ENCODE measurements around the gene CCDC88C. TPM values are rescaled to one million over a fixed set of nuclear protein-coding genes. Genes with fewer than 3 reads are reported as not detected.

Gene CCDC88C
- total and polyA plus RNA-seq, 2 donors (not counting 3 experiments of a cell fraction or from before 2014, with no cell fraction given) = 11.4 to 52.1 TPM

DNA sequence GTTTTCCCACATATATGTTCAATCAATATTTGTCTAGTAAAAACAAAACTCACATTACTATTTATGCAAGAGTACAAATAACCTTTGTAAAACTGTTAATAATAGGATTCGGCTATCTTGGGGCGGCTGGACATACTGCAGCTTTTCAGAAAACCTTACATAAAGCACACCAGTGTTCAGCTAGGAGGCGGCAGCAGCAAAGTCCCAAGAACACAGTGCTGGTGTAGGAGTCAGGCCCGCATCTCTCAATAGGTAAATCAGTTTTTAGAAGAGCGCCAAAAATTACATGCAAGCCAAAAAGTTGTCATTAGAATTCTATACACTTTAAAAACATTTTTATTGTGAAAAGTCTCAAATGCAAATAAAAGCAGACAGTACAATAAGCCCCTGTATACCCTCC is 37.5 kb downstream of the CCDC88C start:
- ChIA-PET POLR2A (no interaction called here), CTCF (no interaction called here)
- no peaks in the 10 kb centered on the region for H3K79me2 ChIP-seq (ENCODE audit: control insufficient read depth, insufficient read depth, low read length)
- no peak overlapping the region for H3K4me2 ChIP-seq (ENCODE audit: insufficient read depth, low read length)
- H3K9ac ChIP-seq (replicated peaks; ENCODE audit: extremely low read depth, insufficient read depth, low read length) = no peak overlapping the region
- no peak overlapping the region for H3K4me3 ChIP-seq (replicated peaks in 1 of 3; ENCODE audit: insufficient read depth in 1 of 3, low read depth in 1 of 3, low read length in 3 of 3)
- H3K9me1 ChIP-seq (replicated peaks; ENCODE audit: control insufficient read depth, extremely low read depth, insufficient read depth, low read length) = no peaks in the 10 kb centered on the region
- H4K20me1 ChIP-seq (replicated peaks; ENCODE audit: control insufficient read depth, extremely low read depth, insufficient read depth, low read length) = no peaks in the 10 kb centered on the region
- H2AFZ ChIP-seq (ENCODE audit: low read depth, low read length) = no peak overlapping the region
- no peak overlapping the region for H3K27ac ChIP-seq (ENCODE audit: insufficient read depth, low read depth, low read length)
- FAIRE-seq (no peak), DNase-seq (ENCODE audit: low read depth, low spot score) (no peak)
- no peaks in the 10 kb centered on the region for H3K9me3 ChIP-seq (replicated peaks; ENCODE audit: control insufficient read depth, insufficient read depth, low read length)
- TF ChIP-seq FOS (IDR thresholded peaks at IDR 0.05; ENCODE audit: borderline replicate concordance, insufficient read depth, low read length) = no peak
- TF ChIP-seq, protein P1, sequence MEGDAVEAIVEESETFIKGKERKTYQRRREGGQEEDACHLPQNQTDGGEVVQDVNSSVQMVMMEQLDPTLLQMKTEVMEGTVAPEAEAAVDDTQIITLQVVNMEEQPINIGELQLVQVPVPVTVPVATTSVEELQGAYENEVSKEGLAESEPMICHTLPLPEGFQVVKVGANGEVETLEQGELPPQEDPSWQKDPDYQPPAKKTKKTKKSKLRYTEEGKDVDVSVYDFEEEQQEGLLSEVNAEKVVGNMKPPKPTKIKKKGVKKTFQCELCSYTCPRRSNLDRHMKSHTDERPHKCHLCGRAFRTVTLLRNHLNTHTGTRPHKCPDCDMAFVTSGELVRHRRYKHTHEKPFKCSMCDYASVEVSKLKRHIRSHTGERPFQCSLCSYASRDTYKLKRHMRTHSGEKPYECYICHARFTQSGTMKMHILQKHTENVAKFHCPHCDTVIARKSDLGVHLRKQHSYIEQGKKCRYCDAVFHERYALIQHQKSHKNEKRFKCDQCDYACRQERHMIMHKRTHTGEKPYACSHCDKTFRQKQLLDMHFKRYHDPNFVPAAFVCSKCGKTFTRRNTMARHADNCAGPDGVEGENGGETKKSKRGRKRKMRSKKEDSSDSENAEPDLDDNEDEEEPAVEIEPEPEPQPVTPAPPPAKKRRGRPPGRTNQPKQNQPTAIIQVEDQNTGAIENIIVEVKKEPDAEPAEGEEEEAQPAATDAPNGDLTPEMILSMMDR (IDR thresholded peaks at IDR 0.05; ENCODE audit: extremely low read depth in 1 of 2, insufficient read depth in 1 of 2, low read depth in 1 of 2, low read length in 2 of 2) = no peak
- TF ChIP-seq GATA2 (IDR thresholded peaks at IDR 0.05; ENCODE audit: insufficient read depth, insufficient read length, low read depth, low read length) = no peak
- no peak for TF ChIP-seq MYC (IDR thresholded peaks at IDR 0.05; ENCODE audit: low read depth, low read length)
- TF ChIP-seq JUN (IDR thresholded peaks at IDR 0.05; ENCODE audit: borderline replicate concordance, insufficient read depth, insufficient read length, low read depth) = no peak
- TF ChIP-seq, protein P2, sequence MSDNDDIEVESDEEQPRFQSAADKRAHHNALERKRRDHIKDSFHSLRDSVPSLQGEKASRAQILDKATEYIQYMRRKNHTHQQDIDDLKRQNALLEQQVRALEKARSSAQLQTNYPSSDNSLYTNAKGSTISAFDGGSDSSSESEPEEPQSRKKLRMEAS (IDR thresholded peaks at IDR 0.05; ENCODE audit: insufficient read depth, insufficient read length) = no peak
- no peak for TF ChIP-seq EZH2 (IDR thresholded peaks at IDR 0.05; ENCODE audit: borderline replicate concordance, low read depth, low read length, severe bottlenecking)
- TF ChIP-seq POLR2A (IDR thresholded peaks at IDR 0.05; ENCODE audit: low read depth, low read length) = no peak
- no peak for TF ChIP-seq POLR2AphosphoS5 (IDR thresholded peaks at IDR 0.05; ENCODE audit: insufficient read depth, low read depth, low read length)
- no peaks in the 10 kb centered on the region for H3K27me3 ChIP-seq (ENCODE audit: control insufficient read depth in 2 of 2, insufficient read depth in 2 of 2, low read length in 2 of 2)
- H3K4me1 ChIP-seq (ENCODE audit: control insufficient read depth, extremely low read depth, insufficient read depth, low read length) = peaks cover 16% of the 10 kb centered on the region
- dilution Hi-C loops (cut with MboI; ENCODE audit: extremely low pct_ligation_motif_present, low sequenced_read_pairs) = no loop called here
- intact Hi-C loops (cut with micrococcal nuclease) = no loop called here
- BruUV-seq (replicated peaks) = no TSS peak
- H3K36me3 ChIP-seq (ENCODE audit: control insufficient read depth in 2 of 2, extremely low read depth in 1 of 2, insufficient read depth in 2 of 2, low read length in 2 of 2) = no peaks in the 10 kb centered on the region

Data from endothelial cell of umbilical vein (primary cell).